Stimulated activated CD4-positive, alpha-beta T cell treated with anti-CD3 and anti-CD28 coated beads, Interleukin-12 subunit alpha, Interleukin-12 subunit beta, amount 100 ng/mL, for 24 hours (primary cell): Measurements from ENCODE around the gene RGL3.
"Not testable (repeated sequence)": the region's sequence is repeated elsewhere in the genome, so short reads cannot be mapped to it uniquely, and the experiment has no call there.

Experiments used
- DNase-seq, 2 experiments: peaks; one replicate each; pipeline ENCODE4 v3.0.0-alpha.2; 2020; ENCODE audit warnings: low read depth in 2 of 2

RGL3 gene

GRCh38 chr19:11450570-11451326 lies 31.6 kb upstream of the RGL3 start:
- no peak for DNase-seq

DNA sequence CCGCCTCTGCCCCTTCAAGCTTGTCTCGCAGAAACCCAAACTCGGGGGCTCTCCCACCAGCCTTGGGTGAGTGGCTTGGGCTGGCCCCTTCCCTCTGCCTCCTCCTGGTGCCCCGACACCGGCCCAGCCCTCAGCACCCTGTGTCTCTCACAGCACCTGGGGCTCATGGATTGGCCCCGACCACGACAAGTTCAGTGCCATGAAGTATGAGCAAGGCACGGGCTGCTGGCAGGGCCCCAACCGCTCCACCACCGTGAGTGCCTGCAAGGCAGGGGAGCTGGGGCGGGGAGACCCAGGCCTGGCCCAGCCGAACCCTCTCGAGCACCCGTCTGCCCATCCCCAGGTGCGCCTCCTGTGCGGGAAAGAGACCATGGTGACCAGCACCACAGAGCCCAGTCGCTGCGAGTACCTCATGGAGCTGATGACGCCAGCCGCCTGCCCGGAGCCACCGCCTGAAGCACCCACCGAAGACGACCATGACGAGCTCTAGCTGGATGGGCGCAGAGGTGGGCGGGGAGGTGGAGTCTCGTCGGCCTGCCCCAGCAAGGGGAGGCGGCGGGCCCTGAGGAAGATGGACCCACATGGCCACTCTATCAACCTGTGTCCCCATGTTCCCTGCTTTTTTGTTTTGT lies 29.9 kb upstream of the RGL3 start:
- no peak for DNase-seq

GRCh38 chr19:11448410-11448809 lies 29.3 kb upstream of the RGL3 start:
- DNase-seq = no peak

DNA sequence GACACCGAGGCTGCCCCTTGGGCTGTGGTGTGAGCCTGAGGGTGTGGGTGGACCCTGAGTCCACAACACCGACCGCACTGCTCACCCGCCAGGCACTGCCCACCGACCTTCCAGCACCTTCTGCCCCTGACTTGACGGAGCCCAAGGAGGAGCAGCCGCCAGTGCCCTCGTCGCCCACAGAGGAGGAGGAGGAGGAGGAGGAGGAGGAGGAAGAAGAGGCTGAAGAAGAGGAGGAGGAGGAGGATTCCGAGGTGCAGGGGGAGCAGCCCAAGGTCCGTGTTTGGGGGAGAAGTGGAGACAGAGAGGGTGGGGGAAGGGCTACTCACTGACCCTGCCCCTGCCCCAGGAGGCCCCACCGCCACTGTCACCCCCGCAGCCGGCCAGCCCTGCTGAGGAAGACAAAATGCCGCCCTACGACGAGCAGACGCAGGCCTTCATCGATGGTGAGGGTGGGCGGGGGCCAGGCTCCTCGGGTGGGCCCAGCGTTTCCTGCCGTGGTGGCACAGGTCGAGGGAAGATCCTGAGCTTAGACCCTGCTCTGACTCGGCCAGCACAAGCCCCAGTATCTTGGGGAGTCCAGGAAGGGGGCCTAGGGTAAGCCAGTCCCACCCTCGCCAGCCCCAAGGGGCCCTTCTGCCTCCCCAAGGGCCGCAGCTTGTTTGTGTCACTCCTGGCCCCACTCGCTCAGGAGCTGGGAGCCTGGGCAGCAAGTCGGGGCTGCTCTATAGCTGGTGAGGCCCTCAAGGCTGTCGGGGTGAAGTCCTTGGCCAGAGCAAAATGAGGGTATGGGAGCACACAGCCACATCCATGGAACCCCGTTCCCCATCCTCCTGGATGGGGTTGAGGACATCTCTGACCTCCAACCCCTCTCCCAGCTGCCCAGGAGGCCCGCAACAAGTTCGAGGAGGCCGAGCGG lies 28.5 kb upstream of the RGL3 start:
- DNase-seq = no peak

DNA sequence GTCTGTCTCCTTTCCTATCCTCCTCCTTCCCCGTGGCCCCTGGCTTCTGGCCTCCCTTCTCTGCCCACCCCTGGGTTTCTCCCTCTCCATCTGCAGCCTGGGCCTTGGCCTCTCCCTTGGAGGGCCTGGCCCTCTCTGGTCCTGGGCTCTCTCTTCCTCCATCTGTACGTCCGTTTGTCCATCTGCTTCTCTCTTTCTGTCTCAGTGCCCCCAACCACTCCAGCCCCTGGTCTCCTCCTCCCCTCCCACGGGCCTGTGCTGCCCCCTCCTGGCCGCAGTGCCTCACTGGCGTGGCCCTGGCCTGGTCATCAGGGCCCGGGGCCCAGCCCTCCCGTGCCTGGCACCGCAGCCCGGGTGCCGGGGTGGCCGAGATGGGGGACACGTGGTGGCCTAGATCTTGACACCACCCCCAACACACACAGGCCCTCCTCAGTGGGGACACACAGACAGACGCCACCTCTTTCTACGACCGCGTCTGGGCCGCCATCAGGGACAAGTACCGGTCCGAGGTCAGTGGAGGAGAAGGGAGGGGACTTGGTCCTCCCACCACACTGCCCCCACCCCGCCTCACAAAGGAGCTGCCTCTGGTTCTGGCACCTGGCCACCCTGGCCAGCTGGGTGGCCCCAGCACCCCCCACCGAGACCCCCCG lies 27.7 kb upstream of the RGL3 start:
- no peak for DNase-seq

DNA sequence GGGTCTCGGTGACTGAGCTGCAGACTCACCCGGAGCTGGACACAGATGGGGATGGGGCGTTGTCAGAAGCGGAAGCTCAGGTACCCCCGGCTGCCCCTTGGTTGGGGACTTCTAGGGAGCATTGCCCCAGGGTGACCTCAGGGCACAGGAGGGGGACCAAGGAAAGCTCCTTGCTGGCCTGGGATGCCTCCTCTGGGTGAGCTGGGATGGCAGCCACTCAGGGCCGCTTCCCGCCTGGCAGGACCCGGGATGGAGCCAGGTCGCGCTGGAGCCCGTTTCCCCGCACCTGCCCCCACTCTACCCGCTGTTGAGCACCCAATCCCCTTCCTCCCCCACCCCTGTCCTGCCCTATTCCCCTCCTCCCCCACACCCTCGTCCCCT lies 27.1 kb upstream of the RGL3 start:
- DNase-seq = no peak

DNA sequence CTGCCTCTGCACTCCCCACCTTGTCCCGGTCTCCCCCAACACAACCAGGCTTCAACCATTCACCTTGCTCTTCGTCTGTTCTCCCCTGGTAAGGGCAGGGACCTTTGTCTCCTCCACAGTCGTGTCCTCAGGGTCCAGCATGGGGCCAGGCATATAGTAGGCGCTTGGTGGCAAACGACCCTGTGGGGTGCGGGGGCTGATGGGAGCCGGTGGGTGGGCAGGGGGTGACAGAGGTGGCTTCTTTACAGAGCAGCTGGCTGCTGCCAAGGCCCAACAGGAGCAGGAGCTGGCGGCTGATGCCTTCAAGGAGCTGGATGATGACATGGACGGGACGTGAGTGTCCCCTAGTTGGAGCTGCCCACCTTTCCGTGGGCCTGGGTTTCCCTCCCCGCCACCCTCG lies 26.0 kb upstream of the RGL3 start:
- no peak for DNase-seq

- DNase-seq = no peak
Observed at GRCh38 chr19:11444059-11444458, 24.9 kb upstream of the RGL3 start.

DNA sequence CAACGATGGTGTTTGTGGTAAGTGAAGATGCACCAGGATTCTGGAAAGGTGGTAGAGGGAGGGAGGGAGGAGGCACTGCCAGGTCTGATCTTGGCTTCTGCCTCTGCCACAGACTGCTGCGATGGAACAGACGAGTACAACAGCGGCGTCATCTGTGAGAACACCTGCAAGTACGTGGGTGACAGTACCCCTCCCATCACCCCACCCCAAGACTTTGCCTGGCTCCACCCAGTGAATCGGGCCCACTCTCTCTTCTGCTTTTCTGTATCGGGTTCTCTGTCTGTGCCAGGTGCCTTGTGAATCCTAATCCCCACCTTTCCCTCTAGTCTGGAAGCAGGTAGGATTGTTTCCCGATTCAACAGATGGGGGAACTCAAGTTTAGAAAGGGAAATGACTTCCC lies 18.8 kb upstream of the RGL3 start:
- no peak for DNase-seq

DNA sequence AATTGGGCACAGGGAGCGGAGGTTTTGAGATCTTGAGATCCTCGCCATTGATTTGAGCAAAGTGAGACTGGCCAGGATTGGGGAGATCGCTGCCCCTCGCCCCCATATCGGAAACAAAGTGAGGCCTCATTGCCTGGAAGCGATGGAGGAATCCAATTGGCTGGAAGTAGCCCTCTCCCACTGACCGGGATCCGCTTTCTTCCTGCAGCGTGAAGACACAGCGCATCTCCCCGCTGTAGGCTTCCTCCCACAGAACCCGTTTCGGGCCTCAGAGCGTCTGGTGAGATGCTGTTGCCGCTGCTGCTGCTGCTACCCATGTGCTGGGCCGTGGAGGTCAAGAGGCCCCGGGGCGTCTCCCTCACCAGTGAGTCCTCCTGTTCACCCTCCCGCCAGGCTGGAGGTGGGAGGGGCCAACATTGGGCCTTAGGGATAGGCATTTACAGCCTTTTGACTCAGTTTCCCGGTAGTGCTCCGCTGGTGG lies 16.8 kb upstream of the RGL3 start:
- no peak for DNase-seq

GRCh38 chr19:11435057-11435832 lies 16.1 kb upstream of the RGL3 start, which contains the start of the genes ODAD3 and PRKCSH:
ODAD3 (minus strand) TSS chr19:11435121; CDS start chr19:11435016, 105 bp downstream.
PRKCSH (plus strand) TSS chr19:11435635; CDS start chr19:11436118, 483 bp downstream.
- peak; percentile 99 for DNase-seq

DNA sequence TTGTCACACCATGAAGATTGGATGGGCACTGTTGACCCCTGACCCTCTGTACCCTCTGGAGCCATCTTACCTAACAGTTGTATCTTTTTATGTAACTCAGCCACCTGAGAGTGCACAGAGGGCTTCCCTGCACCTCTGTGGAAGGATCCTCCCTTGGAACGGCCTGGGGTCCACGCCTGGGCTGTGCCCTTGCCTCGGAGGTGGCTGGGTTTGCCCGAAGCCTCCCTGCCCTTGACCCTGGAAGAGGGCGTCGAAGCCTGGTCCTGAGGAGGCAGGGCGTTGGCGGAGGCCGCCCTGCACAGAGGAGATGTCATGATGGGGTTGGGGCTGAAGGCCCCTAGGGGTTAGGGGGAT lies 15.6 kb upstream of the RGL3 start:
- no peak for DNase-seq

- not testable (repeated sequence) for DNase-seq
Observed at GRCh38 chr19:11433526-11433925, 14.4 kb upstream of the RGL3 start.

- DNase-seq = no peak
Observed at GRCh38 chr19:11426656-11427055, 7.5 kb upstream of the RGL3 start.

DNA sequence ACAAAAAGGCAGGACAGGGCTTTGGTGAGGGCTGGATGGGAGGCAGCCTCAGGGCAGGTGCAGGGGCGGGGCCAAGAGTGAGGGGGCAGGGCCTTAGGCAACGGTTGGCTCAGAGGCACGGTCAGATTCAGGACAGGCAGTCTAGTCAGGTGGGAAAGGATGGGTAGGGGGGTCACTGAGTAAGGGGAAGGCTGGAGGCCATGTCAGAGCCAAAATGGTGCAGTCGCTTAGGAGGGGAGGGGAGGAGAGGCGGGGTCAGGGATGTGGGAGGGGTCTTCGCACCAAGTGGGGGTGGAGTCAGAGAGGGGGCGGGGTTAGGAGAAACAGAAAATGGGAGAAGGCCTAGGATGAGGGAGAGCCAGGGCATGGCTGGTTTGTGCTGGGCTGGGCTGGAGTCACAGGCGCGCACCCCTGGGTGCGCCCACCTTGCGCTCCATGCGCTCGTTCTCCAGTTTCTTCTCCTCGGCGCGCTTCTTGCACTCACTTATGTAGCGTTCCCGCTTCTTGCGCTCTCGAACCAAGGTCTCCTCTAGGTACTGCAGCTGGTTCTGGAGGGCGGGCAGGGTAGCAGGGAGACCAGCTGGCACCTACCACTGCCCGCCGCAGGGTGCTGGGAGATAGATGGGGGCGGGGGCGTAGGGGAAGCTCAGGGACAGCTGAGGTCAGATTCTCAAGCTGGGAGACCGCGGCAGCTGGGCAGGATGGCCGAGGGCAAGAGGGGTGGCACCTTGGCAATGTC lies 6.8 kb upstream of the RGL3 start:
- no peak for DNase-seq

DNA sequence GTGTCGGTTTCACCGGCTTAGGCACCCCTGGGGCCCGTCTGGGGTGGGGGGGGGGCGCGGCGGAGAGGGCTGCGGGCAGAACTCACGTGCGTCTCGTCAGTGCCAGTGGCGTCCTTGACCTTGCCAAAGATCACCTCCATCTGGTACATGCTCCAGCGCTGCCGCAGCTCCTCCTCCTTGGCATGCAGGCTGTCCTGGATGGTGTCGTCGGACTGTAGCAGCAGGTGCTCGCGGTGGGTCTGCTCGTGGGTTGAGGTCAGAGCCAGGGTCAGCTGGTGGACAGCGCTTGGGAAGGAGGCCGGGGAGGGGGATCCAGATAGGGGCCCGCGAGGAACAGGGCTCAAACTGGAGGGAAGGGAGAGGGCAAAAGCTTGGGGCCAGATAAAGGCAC lies 4.7 kb upstream of the RGL3 start:
- no peak for DNase-seq

- DNase-seq = no peak
Observed at GRCh38 chr19:11423164-11423790, 4.2 kb upstream of the RGL3 start.

DNA sequence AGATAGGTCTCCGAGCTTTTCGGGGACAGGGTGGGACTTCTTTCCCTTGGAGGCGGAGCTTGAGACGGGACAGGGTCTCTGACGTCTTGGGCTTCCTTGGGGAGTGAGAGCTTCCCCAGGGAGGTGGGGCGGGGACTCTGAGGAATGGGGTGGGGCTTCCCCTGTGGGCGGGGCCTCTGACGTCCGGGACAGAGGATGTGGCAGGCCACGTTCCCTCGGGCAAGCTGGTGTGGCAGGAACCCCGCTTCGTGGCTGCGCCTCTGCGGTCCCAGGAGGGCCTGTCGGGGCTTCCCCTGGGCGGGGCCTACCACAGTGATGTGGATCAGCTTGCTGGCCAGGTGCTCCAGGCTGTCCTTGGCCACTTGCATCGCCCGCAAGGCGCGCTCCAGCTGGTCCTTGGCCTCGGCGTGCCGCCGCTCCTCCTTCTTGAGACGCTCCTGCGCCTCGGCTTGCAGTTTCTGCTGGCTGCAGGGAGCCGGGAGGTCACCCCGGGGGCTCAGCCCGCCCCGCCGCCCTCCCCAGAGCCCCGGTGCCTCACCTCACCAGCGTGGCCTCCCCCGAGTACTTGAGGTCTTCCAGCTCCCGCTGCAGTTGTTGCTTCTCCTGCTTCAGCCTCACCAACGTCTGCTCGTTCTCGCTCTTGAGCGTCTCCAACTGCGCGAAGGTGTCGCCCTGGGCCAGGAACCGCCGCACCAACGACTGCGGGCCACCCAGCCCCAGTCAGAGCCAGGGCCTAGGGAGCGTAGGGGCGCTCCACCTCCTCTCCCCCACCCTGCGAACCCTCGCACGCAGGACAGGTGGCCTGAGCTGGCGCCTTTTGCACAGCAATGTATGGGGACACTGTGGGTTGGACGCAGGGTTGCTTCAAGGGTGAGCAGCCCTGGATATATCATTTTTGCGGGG lies 3.3 kb upstream of the RGL3 start:
- peak; percentile 33 to 72 for DNase-seq
